Measurements from ENCODE around the gene UCN2. TPM values are rescaled to one million over a fixed set of nuclear protein-coding genes. Genes with fewer than 3 reads are reported as not detected.

UCN2 gene
- total and polyA plus RNA-seq, 9 of the 15 experiments (the other 6 are each of a cell fraction or from before 2014, with no cell fraction given): 0.08 to 0.11 TPM; not detected in 7

- Histone ChIP-seq H3K36me3 (ENCODE audit: control insufficient read depth, insufficient read depth, low read length) (no peaks in the 10 kb centered on the region), H3K9me1 (ENCODE audit: control insufficient read depth, insufficient read depth, low read length) (no peaks in the 10 kb centered on the region), H4K20me1 (replicated peaks; ENCODE audit: control insufficient read depth, insufficient read depth, low read length) (no peaks in the 10 kb centered on the region; the same call in 1 of the 2 replicates), H2AFZ (ENCODE audit: low read depth, low read length) (no peak overlapping the region), H3K4me3 (no peak overlapping the region), H3K9me3 (replicated peaks; ENCODE audit: control insufficient read depth, insufficient read depth, low read depth, low read length) (no peaks in the 10 kb centered on the region), H3K9ac (ENCODE audit: insufficient read depth in 1 of 2, low read depth in 2 of 2, low read length in 2 of 2) (peak overlapping the region in 1 of 2 experiments; percentile 43; a peak in 1 of 4 replicates), H3K4me1 (replicated peaks in 1 of 2; ENCODE audit: control insufficient read depth in 2 of 2, insufficient read depth in 2 of 2, low read length in 2 of 2) (peaks cover 0 to 4% of the 10 kb centered on the region in 2 experiments; a peak in 2 of 5 replicates), H3K27me3 (ENCODE audit: control insufficient read depth in 2 of 2, insufficient read depth in 2 of 2, low read length in 2 of 2) (peaks cover 0 to 15% of the 10 kb centered on the region in 2 experiments; a peak in 3 of 5 replicates), H3K79me2 (ENCODE audit: control insufficient read depth, insufficient read depth, low read length) (no peaks in the 10 kb centered on the region), H3K27ac (ENCODE audit: extremely low read depth, low read depth, low read length) (no peak overlapping the region), H3K4me2 (ENCODE audit: insufficient read depth, low read length) (no peak overlapping the region)
- 19% methylated on average over 7 of the region's 8 CpGs for WGBS (ENCODE audit: insufficient coverage, low coverage, missing lambda C conversion rate)
- ATAC-seq (no peak), FAIRE-seq (no peak), DNase-seq (ENCODE audit: extremely low read depth in 1 of 4, low spot score in 3 of 4) (no peak)
- intact Hi-C loops (cut with micrococcal nuclease) (no loop called here), in situ Hi-C loops (cut with MboI) (no loop called here)
- ChIA-PET CTCF (ENCODE audit: low intra/inter-chr PET ratio) (no interaction called here), POLR2A (interaction anchor here (0.6 kb wide), 1 partner anchor 14 kb away, joined by 3 read pairs; no protein-coding TSS in a partner anchor)
- no peak for TF ChIP-seq ZBTB2 (IDR thresholded peaks at IDR 0.05)
- no peak for TF ChIP-seq BRF2 (IDR thresholded peaks at IDR 0.05; ENCODE audit: borderline replicate concordance, insufficient read depth, insufficient read length)
- TF ChIP-seq MXD1 (CRISPR knock-in tag; IDR thresholded peaks at IDR 0.05; ENCODE audit: borderline replicate concordance, poor library complexity, severe bottlenecking): no peak
- no peak for TF ChIP-seq CREB5 (CRISPR knock-in tag; IDR thresholded peaks at IDR 0.05)
- no peak for TF ChIP-seq GMEB1 (CRISPR knock-in tag; IDR thresholded peaks at IDR 0.05)
- no peak for TF ChIP-seq ZNF764 (CRISPR knock-in tag; IDR thresholded peaks at IDR 0.05; ENCODE audit: low read depth)
- no peak for TF ChIP-seq FOXM1 (IDR thresholded peaks at IDR 0.05; ENCODE audit: low read depth)
- no peak for TF ChIP-seq FOXM1 (CRISPR knock-in tag; IDR thresholded peaks at IDR 0.05; ENCODE audit: low read depth)
- no peak for TF ChIP-seq ATF4 (CRISPR knock-in tag; IDR thresholded peaks at IDR 0.05)
- no peak for TF ChIP-seq OTX1 (CRISPR knock-in tag; IDR thresholded peaks at IDR 0.05)
- TF ChIP-seq TAF9B (IDR thresholded peaks at IDR 0.05; ENCODE audit: partially characterized antibody): no peak
- TF ChIP-seq BRD4 (IDR thresholded peaks at IDR 0.05): no peak
- TF ChIP-seq POLR2B (IDR thresholded peaks at IDR 0.05; ENCODE audit: low read depth, partially characterized antibody): no peak
- no TSS peak for BruUV-seq (replicated peaks)
Observed at GRCh38 chr3:48585411-48585810, 21.8 kb upstream of the UCN2 start.

All from K562 (cell line).